Osteocyte (in vitro differentiated cells): ENCODE measurements around the gene KCNC4. TPM values are rescaled to one million over a fixed set of nuclear protein-coding genes. Genes with fewer than 3 reads are reported as not detected.

Experiments used
- DNase-seq: peaks from one replicate; pipeline ENCODE4 v3.0.0; 2021; ENCODE audit warnings: mixed read lengths; ENCODE audit not compliant: unreplicated experiment; ENCODE audit errors: extremely low spot score
- H3K27ac Mint-ChIP-seq: one replicate; pipeline ENCODE4 v1.8.0; 2021; ENCODE audit warnings: mild to moderate bottlenecking, mixed read lengths; ENCODE audit not compliant: unreplicated experiment
- H3K27me3 Mint-ChIP-seq: one replicate; pipeline ENCODE4 v1.8.0; 2021; ENCODE audit warnings: mixed read lengths; ENCODE audit not compliant: unreplicated experiment
- H3K36me3 Mint-ChIP-seq: one replicate; pipeline ENCODE4 v1.8.0; 2021; ENCODE audit warnings: mixed read lengths; ENCODE audit not compliant: unreplicated experiment
- H3K4me1 Mint-ChIP-seq: one replicate; pipeline ENCODE4 v1.8.0; 2021; ENCODE audit warnings: mixed read lengths; ENCODE audit not compliant: unreplicated experiment
- H3K4me3 Mint-ChIP-seq: one replicate; pipeline ENCODE4 v1.8.0; 2021; ENCODE audit warnings: mild to moderate bottlenecking, moderate library complexity, mixed read lengths; ENCODE audit not compliant: unreplicated experiment
- H3K9me3 Mint-ChIP-seq: one replicate; pipeline ENCODE4 v1.8.0; 2021; ENCODE audit warnings: mixed read lengths; ENCODE audit not compliant: unreplicated experiment
- total RNA-seq: library from RNA; stranded (reverse); gene quantifications from 2 replicates; pipeline ENCODE4 v1.2.1, GENCODE V29; 2021
- TF ChIP-seq, protein P1 (sequence below): fragments of 200-600 bp; sonication (generic); IDR thresholded peaks from 2 replicates; pipeline ENCODE4 v1.5.0; 2021; ENCODE audit warnings: antibody characterized with exemption, mild to moderate bottlenecking, moderate library complexity

Gene KCNC4
- total RNA-seq, 1 donor from 2014 or later: 2.0 TPM

DNA sequence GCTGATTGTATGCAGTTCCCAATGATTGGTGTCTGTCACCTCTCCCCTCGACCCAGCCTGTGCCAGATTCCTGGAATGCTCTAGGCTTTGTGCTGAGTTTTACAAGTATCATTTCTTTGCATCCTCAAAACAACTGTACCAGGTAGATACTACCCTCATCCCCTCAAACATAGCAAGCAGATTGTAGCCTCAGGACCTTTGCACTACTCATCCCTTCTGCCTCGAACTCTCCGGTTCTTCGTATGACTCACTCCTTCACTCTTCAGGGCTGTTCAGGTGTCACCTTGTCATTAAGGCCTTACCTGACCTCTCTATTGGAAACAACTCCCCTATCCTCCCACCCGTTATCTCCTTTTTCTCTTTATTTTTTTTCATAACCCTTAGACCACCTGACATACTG, 8.0 kb downstream of the KCNC4 start:
- no peak overlapping the region for H3K4me3 Mint-ChIP-seq
- H3K9me3 Mint-ChIP-seq: no peaks in the 10 kb centered on the region
- no peaks in the 10 kb centered on the region for H3K4me1 Mint-ChIP-seq
- H3K27ac Mint-ChIP-seq: no peak overlapping the region
- TF ChIP-seq, protein P1, sequence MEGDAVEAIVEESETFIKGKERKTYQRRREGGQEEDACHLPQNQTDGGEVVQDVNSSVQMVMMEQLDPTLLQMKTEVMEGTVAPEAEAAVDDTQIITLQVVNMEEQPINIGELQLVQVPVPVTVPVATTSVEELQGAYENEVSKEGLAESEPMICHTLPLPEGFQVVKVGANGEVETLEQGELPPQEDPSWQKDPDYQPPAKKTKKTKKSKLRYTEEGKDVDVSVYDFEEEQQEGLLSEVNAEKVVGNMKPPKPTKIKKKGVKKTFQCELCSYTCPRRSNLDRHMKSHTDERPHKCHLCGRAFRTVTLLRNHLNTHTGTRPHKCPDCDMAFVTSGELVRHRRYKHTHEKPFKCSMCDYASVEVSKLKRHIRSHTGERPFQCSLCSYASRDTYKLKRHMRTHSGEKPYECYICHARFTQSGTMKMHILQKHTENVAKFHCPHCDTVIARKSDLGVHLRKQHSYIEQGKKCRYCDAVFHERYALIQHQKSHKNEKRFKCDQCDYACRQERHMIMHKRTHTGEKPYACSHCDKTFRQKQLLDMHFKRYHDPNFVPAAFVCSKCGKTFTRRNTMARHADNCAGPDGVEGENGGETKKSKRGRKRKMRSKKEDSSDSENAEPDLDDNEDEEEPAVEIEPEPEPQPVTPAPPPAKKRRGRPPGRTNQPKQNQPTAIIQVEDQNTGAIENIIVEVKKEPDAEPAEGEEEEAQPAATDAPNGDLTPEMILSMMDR: no peak
- H3K27me3 Mint-ChIP-seq: peaks cover 9% of the 10 kb centered on the region
- no peaks in the 10 kb centered on the region for H3K36me3 Mint-ChIP-seq
- DNase-seq: no peak

DNA sequence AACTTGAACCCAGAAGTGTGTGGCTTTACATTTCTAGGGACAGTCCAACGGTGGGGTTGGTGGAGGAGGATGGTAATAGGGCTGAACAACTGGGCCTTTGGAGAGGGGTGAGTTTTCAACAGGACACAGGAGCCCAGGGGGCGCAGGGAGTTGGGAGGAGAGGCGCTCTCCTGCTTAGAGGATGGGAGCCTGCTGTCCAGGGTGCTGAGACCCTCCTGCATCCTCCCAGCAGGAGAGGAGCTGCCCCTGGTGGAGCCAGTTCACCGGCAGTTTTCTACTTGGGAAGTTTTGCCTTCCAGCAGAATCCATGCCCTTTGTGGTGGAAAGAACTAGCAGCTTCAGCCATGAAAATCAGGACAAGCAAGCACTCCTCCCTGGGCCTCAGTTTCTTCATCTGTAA, 8.6 kb downstream of the KCNC4 start:
- H3K27me3 Mint-ChIP-seq: peaks cover 3% of the 10 kb centered on the region
- H3K27ac Mint-ChIP-seq: no peak overlapping the region
- H3K36me3 Mint-ChIP-seq: no peaks in the 10 kb centered on the region
- H3K4me1 Mint-ChIP-seq: no peaks in the 10 kb centered on the region
- no peak overlapping the region for H3K4me3 Mint-ChIP-seq
- no peaks in the 10 kb centered on the region for H3K9me3 Mint-ChIP-seq
- TF ChIP-seq, protein P1: no peak
- DNase-seq: no peak

DNA sequence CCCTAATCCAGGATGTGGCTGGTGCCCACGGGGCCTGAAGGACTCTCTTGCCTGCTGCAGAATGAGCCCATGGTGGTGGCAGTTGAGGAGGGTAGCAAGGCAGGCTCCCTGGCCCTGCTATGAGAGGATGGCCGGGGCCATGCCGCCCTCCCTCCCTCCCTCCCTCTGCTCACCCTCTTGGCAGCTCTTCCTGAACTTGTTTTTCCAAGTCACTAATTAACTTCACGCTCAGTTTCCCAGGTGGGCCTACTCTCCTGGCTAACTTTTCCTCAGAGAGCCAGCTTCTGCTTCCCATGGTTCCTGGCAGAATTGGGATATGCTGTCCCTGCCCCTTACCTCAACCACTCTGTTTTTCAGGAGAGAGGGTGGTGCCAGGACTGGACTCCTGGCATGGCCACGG, 10.2 kb downstream of the KCNC4 start:
- TF ChIP-seq, protein P1: no peak
- no peaks in the 10 kb centered on the region for H3K9me3 Mint-ChIP-seq
- no peaks in the 10 kb centered on the region for H3K4me1 Mint-ChIP-seq
- no peak for DNase-seq
- H3K27ac Mint-ChIP-seq: no peak overlapping the region
- no peaks in the 10 kb centered on the region for H3K27me3 Mint-ChIP-seq
- no peaks in the 10 kb centered on the region for H3K36me3 Mint-ChIP-seq
- H3K4me3 Mint-ChIP-seq: no peak overlapping the region

DNA sequence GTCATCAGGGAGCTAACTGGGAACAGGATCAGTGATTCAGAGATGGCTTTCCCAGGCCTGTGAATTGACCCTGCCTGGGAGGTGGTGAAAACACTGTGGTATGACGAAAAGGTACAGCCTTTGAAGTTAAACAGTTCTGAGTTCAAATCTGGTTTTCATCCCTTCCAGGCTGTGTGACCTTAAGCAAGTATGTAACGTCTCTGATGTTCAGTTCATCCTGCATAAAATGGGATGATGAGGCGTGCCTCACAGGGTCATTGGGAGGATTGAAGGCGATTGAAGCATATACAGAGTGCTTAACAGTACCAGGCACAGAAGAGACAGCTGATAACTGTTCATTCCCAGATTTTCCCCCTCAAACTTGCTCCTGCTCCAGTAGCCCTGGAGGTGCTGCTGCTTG, 11.0 kb downstream of the KCNC4 start:
- DNase-seq: no peak
- Mint-ChIP-seq H3K36me3 (no peaks in the 10 kb centered on the region), H3K27me3 (no peaks in the 10 kb centered on the region), H3K27ac (no peak overlapping the region), H3K9me3 (no peaks in the 10 kb centered on the region), H3K4me3 (no peak overlapping the region), H3K4me1 (no peaks in the 10 kb centered on the region)
- TF ChIP-seq, protein P1: no peak

DNA sequence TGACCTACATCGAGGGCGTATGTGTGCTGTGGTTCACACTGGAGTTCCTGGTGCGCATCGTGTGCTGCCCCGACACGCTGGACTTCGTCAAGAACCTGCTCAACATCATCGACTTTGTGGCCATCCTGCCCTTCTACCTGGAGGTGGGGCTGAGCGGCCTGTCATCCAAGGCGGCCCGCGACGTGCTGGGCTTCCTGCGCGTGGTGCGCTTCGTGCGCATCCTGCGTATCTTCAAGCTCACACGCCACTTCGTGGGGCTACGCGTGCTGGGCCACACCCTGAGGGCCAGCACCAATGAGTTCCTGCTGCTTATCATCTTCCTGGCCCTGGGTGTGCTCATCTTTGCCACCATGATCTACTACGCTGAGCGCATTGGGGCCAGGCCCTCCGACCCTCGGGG, 13.0 kb downstream of the KCNC4 start:
- Mint-ChIP-seq H3K36me3 (no peaks in the 10 kb centered on the region), H3K4me3 (no peak overlapping the region), H3K27ac (no peak overlapping the region), H3K4me1 (no peaks in the 10 kb centered on the region), H3K9me3 (no peaks in the 10 kb centered on the region), H3K27me3 (no peaks in the 10 kb centered on the region)
- no peak for DNase-seq
- TF ChIP-seq, protein P1: no peak
